Pancreas (tissue), 10 donors: ENCODE measurements around the gene CTU2. TPM values are rescaled to one million over a fixed set of nuclear protein-coding genes. Genes with fewer than 3 reads are reported as not detected.

Experiments
- ATAC-seq, 4 donors: fragments of 200-7000 bp; cut with Tn5 transposase; one replicate each; pipeline versions ENCODE4 v1.8.0 to v1.9.1; 2020; ENCODE audit warnings: mild to moderate bottlenecking in 4 of 4, moderate library complexity in 4 of 4
- DNase-seq, 6 donors: peaks; one replicate each; pipeline ENCODE4 v3.0.0-alpha.2; 2020
- FAIRE-seq: peaks from 2 replicates; lab custom pipeline; 2012; peaks lifted over from hg19 to GRCh38; lab: Jason Lieb, UNC
- H3K27ac ChIP-seq, 4 donors: fragments of 200-600 bp; sonication (generic); 1 replicate in 3 of 4; 2 replicates in 1 of 4; pipeline versions ENCODE4 v1.5.0 to v1.8.0; 2020
- H3K27me3 ChIP-seq, 4 donors: fragments of 200-600 bp; one replicate each; pipeline ENCODE4 v1.8.0; 2021
- H3K36me3 ChIP-seq, 3 donors: fragments of 200-600 bp; sonication (generic) in 1 of 3; one replicate each; pipeline versions ENCODE4 v1.5.0 to v1.8.0; 2020 to 2021
- H3K4me1 ChIP-seq, 3 donors: fragments of 200-600 bp; one replicate each; pipeline ENCODE4 v1.8.0; 2021
- H3K4me3 ChIP-seq, 4 donors: fragments of 200-600 bp; sonication (generic) in 2 of 4; one replicate each; pipeline versions ENCODE4 v1.5.0 to v1.8.0; 2020 to 2021
- H3K9me3 ChIP-seq, 4 donors: fragments of 200-600 bp; one replicate each; pipeline ENCODE4 v1.8.0; 2021
- WGBS, 2 donors: extraction: QIAGEN DNeasy Blood & Tissue Kit; methylation state at CpG; one replicate each; pipeline ENCODE4 v1.1.7; 2013; 5-methylcytosine and 5-hydroxymethylcytosine counted together
- intact Hi-C, 3 donors: fragments of 100-400 bp; cut with DNase I; formaldehyde crosslinking; loops; one replicate each; pipeline versions ENCODE4 v1.11.1 to v1.14.2; 2022
- polyA plus RNA-seq, 2 donors: library from polyadenylated mRNA; stranded (reverse); fragments of 200-250 nt; gene quantifications; one replicate each; pipeline ENCODE4 v1.2.3, GENCODE V29; 2013
- total RNA-seq, 6 donors: library from RNA; stranded (reverse); fragmentation: NEBNext Ultra II Directional in 4 of 6; extraction: Animal tissue kit (Norgen Biotek cat#: 25700) in 4 of 6; gene quantifications; one replicate each; pipeline versions ENCODE4 v1.2.1 to v1.2.4, GENCODE V29; 2021 to 2023
- TF ChIP-seq, protein P1 (sequence below), 4 donors: fragments of 200-600 bp; sonication (generic) in 3 of 4; IDR thresholded peaks; one replicate each; pipeline versions ENCODE4 v1.5.0 to v1.8.0; 2021; ENCODE audit warnings: antibody characterized with exemption in 4 of 4
- donor health status: healthy with polysubstance abuse.
- donor health status: DM: no; HTN: no; CAD: no; lungs with moderate emphysema.
- donor health status: DM: no; HTN: no; CAD: no.
- donor health status: control.
- donor health status: control.
- donor health status: Bipolar disorder and iron deficiency.
- donor health status: DM: yes; HTN: yes; CAD: no.
- donor health status: DM: no; HTN: no; CAD: no.
- donor health status: DM: no; HTN: no; CAD: no.
- donor health status: DM: yes; HTN: yes; CAD: no.

Gene CTU2
- total and polyA plus RNA-seq, 8 donors, result 8.1 to 21.9 (median 10.6) TPM

DNA sequence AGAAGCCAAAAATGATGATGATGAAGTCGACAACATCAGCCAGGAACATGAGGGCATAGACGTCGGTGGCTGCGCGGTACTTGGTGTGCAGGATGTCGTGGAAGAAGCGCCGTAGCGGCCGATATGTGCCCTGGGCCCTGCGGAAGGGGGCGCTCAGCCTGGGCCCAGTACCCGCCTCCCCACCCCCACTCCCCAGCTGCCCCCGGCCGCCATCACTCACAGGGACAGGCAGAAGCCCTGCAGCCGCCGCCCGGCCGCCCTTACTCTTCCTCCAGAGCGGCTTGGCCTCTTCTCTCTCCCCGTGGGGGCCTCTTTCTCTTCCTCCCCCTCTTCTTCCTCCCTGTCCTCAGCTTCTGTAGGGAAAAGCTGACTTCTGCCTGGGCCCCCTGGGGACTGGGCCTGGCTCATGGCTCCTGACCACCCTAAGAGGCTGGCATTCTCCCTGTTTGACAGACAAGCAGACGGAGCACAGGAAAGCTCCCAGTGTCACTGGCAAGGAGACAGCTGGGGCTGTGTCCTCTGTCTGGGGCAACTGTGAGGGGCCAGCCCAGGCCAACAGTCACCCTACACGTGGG lies 14.2 kb downstream of the CTU2 start:
- ATAC-seq, result no peak
- peaks cover 0 to 25% (median 3%) of the 10 kb centered on the region in 3 donors for H3K36me3 ChIP-seq

DNA sequence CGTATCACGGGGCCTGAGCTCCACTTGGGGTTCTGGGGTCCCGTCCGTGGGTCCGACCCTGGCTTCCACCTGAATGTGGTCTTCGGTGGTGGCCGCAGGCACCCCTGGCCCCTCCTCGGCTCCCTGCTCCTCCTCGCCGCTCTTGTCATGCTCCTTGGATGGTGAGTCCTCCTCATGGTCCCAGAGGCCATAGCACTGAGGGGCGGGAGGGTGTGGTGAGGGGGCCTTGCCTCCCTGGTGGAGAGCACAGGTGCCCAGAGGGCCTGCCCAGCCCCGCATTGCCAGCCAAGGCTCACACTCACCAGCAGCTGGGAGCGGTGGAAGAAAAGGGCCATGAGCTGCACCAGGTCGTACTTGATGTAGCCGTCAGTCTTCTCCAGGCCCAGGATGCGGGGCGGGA lies 14.9 kb downstream of the CTU2 start:
- intact Hi-C loops, result no loop called here
- DNase-seq, result no peak
- 94 to 98% methylated on average over 17 of the region's 17 CpGs for WGBS, 2 donors
- no peaks in the 10 kb centered on the region for H3K4me1 ChIP-seq
- H3K4me3 ChIP-seq, result no peak overlapping the region
- no peak for FAIRE-seq
- no peak for ATAC-seq
- H3K36me3 ChIP-seq, result peaks cover 0 to 18% (median 0%) of the 10 kb centered on the region in 3 donors
- H3K9me3 ChIP-seq, result no peaks in the 10 kb centered on the region
- TF ChIP-seq, protein P1, sequence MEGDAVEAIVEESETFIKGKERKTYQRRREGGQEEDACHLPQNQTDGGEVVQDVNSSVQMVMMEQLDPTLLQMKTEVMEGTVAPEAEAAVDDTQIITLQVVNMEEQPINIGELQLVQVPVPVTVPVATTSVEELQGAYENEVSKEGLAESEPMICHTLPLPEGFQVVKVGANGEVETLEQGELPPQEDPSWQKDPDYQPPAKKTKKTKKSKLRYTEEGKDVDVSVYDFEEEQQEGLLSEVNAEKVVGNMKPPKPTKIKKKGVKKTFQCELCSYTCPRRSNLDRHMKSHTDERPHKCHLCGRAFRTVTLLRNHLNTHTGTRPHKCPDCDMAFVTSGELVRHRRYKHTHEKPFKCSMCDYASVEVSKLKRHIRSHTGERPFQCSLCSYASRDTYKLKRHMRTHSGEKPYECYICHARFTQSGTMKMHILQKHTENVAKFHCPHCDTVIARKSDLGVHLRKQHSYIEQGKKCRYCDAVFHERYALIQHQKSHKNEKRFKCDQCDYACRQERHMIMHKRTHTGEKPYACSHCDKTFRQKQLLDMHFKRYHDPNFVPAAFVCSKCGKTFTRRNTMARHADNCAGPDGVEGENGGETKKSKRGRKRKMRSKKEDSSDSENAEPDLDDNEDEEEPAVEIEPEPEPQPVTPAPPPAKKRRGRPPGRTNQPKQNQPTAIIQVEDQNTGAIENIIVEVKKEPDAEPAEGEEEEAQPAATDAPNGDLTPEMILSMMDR (IDR thresholded peaks at IDR 0.05), result no peak
- no peak overlapping the region for H3K27ac ChIP-seq
- H3K27me3 ChIP-seq, result no peaks in the 10 kb centered on the region

More for the DNA sequence above, 14.2 kb downstream of the CTU2 start:
- WGBS, 2 donors, result 91 to 97% methylated on average over 17 to 23 of the region's 23 CpGs
- Histone ChIP-seq H3K27me3 (no peaks in the 10 kb centered on the region), H3K4me3 (no peak overlapping the region), H3K9me3 (no peaks in the 10 kb centered on the region), H3K4me1 (no peaks in the 10 kb centered on the region), H3K27ac (no peak overlapping the region)
- TF ChIP-seq, protein P1 (IDR thresholded peaks at IDR 0.05), result no peak
- DNase-seq, result no peak
- no peak for FAIRE-seq
- intact Hi-C loops, result no loop called here

DNA sequence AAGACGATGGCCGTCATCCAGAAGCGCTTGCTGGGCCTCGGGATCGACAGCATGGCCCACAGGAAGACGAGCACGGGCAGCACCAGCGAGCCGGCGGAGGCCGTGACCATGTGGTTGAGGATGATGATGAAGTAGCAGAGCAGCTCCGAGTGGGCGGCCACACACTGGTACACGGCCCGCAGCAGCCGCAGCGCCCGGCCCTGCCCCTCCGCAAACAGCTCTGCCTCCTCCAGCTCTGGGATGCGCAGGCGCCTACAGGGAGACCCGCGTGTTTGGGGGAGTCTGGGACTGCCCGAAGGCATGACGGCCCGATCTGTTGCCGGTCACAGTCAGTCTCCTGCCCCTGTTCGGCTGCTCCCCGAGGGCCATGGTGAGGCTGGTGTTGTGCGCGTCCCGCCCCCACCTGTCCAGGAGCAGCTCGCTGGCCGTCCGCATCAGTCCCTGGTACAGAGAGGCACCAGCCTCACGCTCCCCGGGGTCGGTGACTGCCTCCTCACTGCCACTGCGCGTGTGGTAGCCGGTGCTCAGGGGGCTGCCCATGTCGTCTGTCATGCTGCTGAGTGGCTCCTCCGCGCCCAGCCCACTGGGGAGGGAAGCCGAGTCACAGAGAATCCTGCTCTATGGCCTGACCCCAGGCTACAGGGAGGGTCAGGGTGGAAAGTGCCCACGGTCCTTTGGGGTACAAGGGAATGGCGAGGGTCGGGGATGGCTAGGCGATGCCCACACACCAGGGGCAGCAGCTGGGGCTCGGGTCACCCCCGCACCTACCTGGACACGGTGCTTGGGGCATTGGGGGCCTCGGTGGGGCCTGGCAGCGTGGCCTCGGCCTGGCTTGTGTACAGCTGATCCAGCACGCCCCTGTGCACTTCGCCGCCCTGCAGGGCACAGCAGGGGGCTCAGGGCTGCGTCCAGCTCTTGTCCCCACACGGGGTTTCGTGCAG lies 15.8 kb downstream of the CTU2 start:
- Histone ChIP-seq H3K36me3 (peaks cover 0 to 12% (median 0%) of the 10 kb centered on the region in 3 donors), H3K27ac (no peak overlapping the region), H3K27me3 (no peaks in the 10 kb centered on the region), H3K4me3 (no peak overlapping the region), H3K4me1 (no peaks in the 10 kb centered on the region), H3K9me3 (no peaks in the 10 kb centered on the region)
- 94 to 96% methylated on average over 61 of the region's 61 CpGs for WGBS, 2 donors
- no peak for FAIRE-seq
- TF ChIP-seq, protein P1 (IDR thresholded peaks at IDR 0.05), result no peak
- no peak for DNase-seq
- no peak for ATAC-seq
- intact Hi-C loops, result no loop called here

DNA sequence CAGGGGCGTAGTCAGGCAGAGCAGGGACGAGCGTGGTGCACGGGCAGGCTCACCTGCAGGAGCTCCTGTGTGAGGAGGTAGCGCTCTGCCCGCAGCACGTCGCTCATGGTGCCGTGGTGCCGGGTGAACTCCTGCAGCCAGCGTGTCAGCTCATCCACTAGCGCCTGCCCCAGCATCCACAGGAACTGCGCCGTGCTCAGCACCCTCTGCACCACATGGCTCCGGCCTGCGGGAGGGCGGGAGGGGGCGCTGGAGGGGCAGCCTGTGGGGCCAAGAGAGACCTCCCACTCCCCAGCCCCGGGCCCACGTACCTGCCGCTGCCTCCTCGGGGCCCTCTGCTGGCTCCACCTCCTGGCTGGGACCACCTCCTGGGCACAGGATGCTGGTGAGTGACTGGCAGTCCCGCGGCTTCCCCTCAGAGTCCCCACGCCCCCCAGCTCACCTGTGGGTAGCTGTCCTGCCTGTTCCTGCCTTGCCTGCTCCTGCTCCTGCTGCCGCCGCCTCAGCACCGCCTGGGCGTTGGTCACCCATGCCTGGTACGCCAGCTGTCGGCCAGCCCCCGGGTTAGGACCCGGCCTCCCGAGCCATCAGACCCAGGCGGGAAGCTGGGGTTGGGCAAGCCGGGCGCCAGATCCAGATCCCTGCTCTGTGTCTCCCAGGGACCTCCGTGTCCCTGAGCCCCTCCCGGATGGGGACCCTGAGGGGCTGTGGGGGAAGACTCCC lies 16.6 kb downstream of the CTU2 start:
- Histone ChIP-seq H3K9me3 (no peaks in the 10 kb centered on the region), H3K27ac (no peak overlapping the region), H3K4me1 (no peaks in the 10 kb centered on the region), H3K27me3 (no peaks in the 10 kb centered on the region), H3K4me3 (no peak overlapping the region), H3K36me3 (peaks cover 0 to 12% (median 0%) of the 10 kb centered on the region in 3 donors)
- TF ChIP-seq, protein P1 (IDR thresholded peaks at IDR 0.05), result no peak
- 87 to 89% methylated on average over 37 to 39 of the region's 39 CpGs for WGBS, 2 donors
- DNase-seq, result no peak
- FAIRE-seq, result no peak
- ATAC-seq, result no peak
- intact Hi-C loops, result no loop called here
